ENCODE data around the gene KIFBP. TPM values are rescaled to one million over a fixed set of nuclear protein-coding genes. Genes with fewer than 3 reads are reported as not detected.
"Not testable (repeated sequence)": the region's sequence is repeated elsewhere in the genome, so short reads cannot be mapped to it uniquely, and the experiment has no call there.

KIFBP gene
- polyA plus RNA-seq, 3 donors = 0.52 to 4.0 (median 1.4) TPM

- Histone ChIP-seq H2AFZ (ENCODE audit: insufficient read depth, low read depth, low read length, poor library complexity, severe bottlenecking) (no peak overlapping the region), H3K27me3 (ENCODE audit: control insufficient read depth in 2 of 2, insufficient read depth in 2 of 2, low read length in 2 of 2) (no peaks in the 10 kb centered on the region), H4K20me1 (ENCODE audit: insufficient read depth, low read length) (no peaks in the 10 kb centered on the region), H3K9me3 (replicated peaks in 1 of 2; ENCODE audit: control insufficient read depth in 1 of 2, insufficient read depth in 1 of 2, low read length in 2 of 2) (no peaks in the 10 kb centered on the region), H3K27ac (ENCODE audit: low read depth in 1 of 2, low read length in 2 of 2) (no peak overlapping the region), H3K36me3 (replicated peaks in 1 of 2; ENCODE audit: control insufficient read depth in 1 of 2, insufficient read depth in 2 of 2, low read length in 2 of 2) (no peaks in the 10 kb centered on the region), H3K4me2 (replicated peaks; ENCODE audit: extremely low read depth, low read length, poor library complexity, severe bottlenecking) (no peak overlapping the region), H3K79me2 (ENCODE audit: insufficient read depth, low read length) (peaks cover 5% of the 10 kb centered on the region), H3K9ac (ENCODE audit: insufficient read depth, low read length, poor library complexity, severe bottlenecking) (no peak overlapping the region), H3K4me1 (ENCODE audit: control insufficient read depth in 1 of 2, insufficient read depth in 2 of 2, low read length in 2 of 2) (peaks cover 11 to 18% of the 10 kb centered on the region in 2 donors), H3K4me3 (replicated peaks in 1 of 3; ENCODE audit: low read depth in 2 of 3, low read length in 3 of 3) (no peak overlapping the region)
- TF ChIP-seq CTCF (IDR thresholded peaks at IDR 0.05) = no peak
- Mint-ChIP-seq H3K4me1 (peaks cover 30% of the 10 kb centered on the region), H3K9me3 (peaks cover 0 to 2% (median 0%) of the 10 kb centered on the region in 7 donors), H3K27ac (peak overlapping the region in 2 of 7 donors; percentile 4 to 20), H3K27me3 (ENCODE audit: low read depth in 3 of 3) (peaks cover 2 to 5% (median 3%) of the 10 kb centered on the region in 3 donors), H3K4me3 (no peak overlapping the region), H3K36me3 (no peaks in the 10 kb centered on the region)
- intact Hi-C loops (cut with micrococcal nuclease) = loop anchor here in 1 of 2 donors (5.0 kb wide), 1 partner anchor 44 kb away; no protein-coding TSS in a partner anchor
- no peak for DNase-seq
- WGBS (ENCODE audit: insufficient coverage) = no CpG with 5 or more reads among the region's 4 CpGs
These were observed 44.7 kb downstream of the KIFBP start for GRCh38 chr10:69033256-69033655.

- H2AFZ ChIP-seq (ENCODE audit: insufficient read depth, low read depth, low read length, poor library complexity, severe bottlenecking) = no peak overlapping the region
- H3K27ac Mint-ChIP-seq = peak overlapping the region in 5 of 7 donors; percentile 13 to 77 (median 46)
- no peaks in the 10 kb centered on the region for H3K9me3 ChIP-seq (replicated peaks in 1 of 2; ENCODE audit: control insufficient read depth in 1 of 2, insufficient read depth in 1 of 2, low read length in 2 of 2)
- no peaks in the 10 kb centered on the region for H3K79me2 ChIP-seq (ENCODE audit: insufficient read depth, low read length)
- H3K36me3 ChIP-seq (replicated peaks in 1 of 2; ENCODE audit: control insufficient read depth in 1 of 2, insufficient read depth in 2 of 2, low read length in 2 of 2) = no peaks in the 10 kb centered on the region
- no peak overlapping the region for H3K4me3 Mint-ChIP-seq
- peaks cover 0 to 2% (median 0%) of the 10 kb centered on the region in 7 donors for H3K9me3 Mint-ChIP-seq
- H3K9ac ChIP-seq (ENCODE audit: insufficient read depth, low read length, poor library complexity, severe bottlenecking) = no peak overlapping the region
- no peak overlapping the region for H3K4me3 ChIP-seq (replicated peaks in 1 of 3; ENCODE audit: low read depth in 2 of 3, low read length in 3 of 3)
- H3K4me1 Mint-ChIP-seq = peaks cover 23% of the 10 kb centered on the region
- no peaks in the 10 kb centered on the region for H3K27me3 ChIP-seq (ENCODE audit: control insufficient read depth in 2 of 2, insufficient read depth in 2 of 2, low read length in 2 of 2)
- WGBS (ENCODE audit: insufficient coverage) = no CpG with 5 or more reads among the region's 1 CpG
- no peak for TF ChIP-seq CTCF (IDR thresholded peaks at IDR 0.05)
- no peak for DNase-seq
- intact Hi-C loops (cut with micrococcal nuclease) = no loop called here
- peaks cover 7 to 14% of the 10 kb centered on the region in 2 donors for H3K4me1 ChIP-seq (ENCODE audit: control insufficient read depth in 1 of 2, insufficient read depth in 2 of 2, low read length in 2 of 2)
- no peaks in the 10 kb centered on the region for H4K20me1 ChIP-seq (ENCODE audit: insufficient read depth, low read length)
- peaks cover 2 to 3% (median 2%) of the 10 kb centered on the region in 3 donors for H3K27me3 Mint-ChIP-seq (ENCODE audit: low read depth in 3 of 3)
- H3K27ac ChIP-seq (ENCODE audit: low read depth in 1 of 2, low read length in 2 of 2) = no peak overlapping the region
- no peak overlapping the region for H3K4me2 ChIP-seq (replicated peaks; ENCODE audit: extremely low read depth, low read length, poor library complexity, severe bottlenecking)
- H3K36me3 Mint-ChIP-seq = no peaks in the 10 kb centered on the region
These were observed 48.9 kb downstream of the KIFBP start for GRCh38 chr10:69037489-69037888.

- H3K36me3 Mint-ChIP-seq; DNase-seq; H3K4me2 ChIP-seq (replicated peaks; ENCODE audit: extremely low read depth, low read length, poor library complexity, severe bottlenecking); H3K4me3 ChIP-seq (replicated peaks in 1 of 3; ENCODE audit: low read depth in 2 of 3, low read length in 3 of 3); H3K9me3 Mint-ChIP-seq; H3K9ac ChIP-seq (ENCODE audit: insufficient read depth, low read length, poor library complexity, severe bottlenecking); H4K20me1 ChIP-seq (ENCODE audit: insufficient read depth, low read length); H2AFZ ChIP-seq (ENCODE audit: insufficient read depth, low read depth, low read length, poor library complexity, severe bottlenecking); H3K27ac ChIP-seq (ENCODE audit: low read depth in 1 of 2, low read length in 2 of 2); H3K36me3 ChIP-seq (replicated peaks in 1 of 2; ENCODE audit: control insufficient read depth in 1 of 2, insufficient read depth in 2 of 2, low read length in 2 of 2); H3K9me3 ChIP-seq (replicated peaks in 1 of 2; ENCODE audit: control insufficient read depth in 1 of 2, insufficient read depth in 1 of 2, low read length in 2 of 2); intact Hi-C loops (cut with micrococcal nuclease); H3K27me3 Mint-ChIP-seq (ENCODE audit: low read depth in 3 of 3); H3K4me3 Mint-ChIP-seq; H3K27ac Mint-ChIP-seq; H3K27me3 ChIP-seq (ENCODE audit: control insufficient read depth in 2 of 2, insufficient read depth in 2 of 2, low read length in 2 of 2): not testable (repeated sequence)
- H3K4me1 Mint-ChIP-seq = peaks cover 40% of the 10 kb centered on the region
- Histone ChIP-seq H3K79me2 (ENCODE audit: insufficient read depth, low read length) (peaks cover 12% of the 10 kb centered on the region), H3K4me1 (ENCODE audit: control insufficient read depth in 1 of 2, insufficient read depth in 2 of 2, low read length in 2 of 2) (peaks cover 34 to 37% of the 10 kb centered on the region in 2 donors)
- no CpG with 5 or more reads among the region's 5 CpGs for WGBS (ENCODE audit: insufficient coverage)
These were observed 52.3 kb downstream of the KIFBP start for GRCh38 chr10:69040904-69041303.

All from CD14-positive monocyte (primary cell).